Measurements from ENCODE around the gene SLC16A5. TPM values are rescaled to one million over a fixed set of nuclear protein-coding genes. Genes with fewer than 3 reads are reported as not detected.

The SLC16A5 gene
- total and polyA plus RNA-seq, 12 donors: 3.6 to 17.4 (median 11.9) TPM

DNA sequence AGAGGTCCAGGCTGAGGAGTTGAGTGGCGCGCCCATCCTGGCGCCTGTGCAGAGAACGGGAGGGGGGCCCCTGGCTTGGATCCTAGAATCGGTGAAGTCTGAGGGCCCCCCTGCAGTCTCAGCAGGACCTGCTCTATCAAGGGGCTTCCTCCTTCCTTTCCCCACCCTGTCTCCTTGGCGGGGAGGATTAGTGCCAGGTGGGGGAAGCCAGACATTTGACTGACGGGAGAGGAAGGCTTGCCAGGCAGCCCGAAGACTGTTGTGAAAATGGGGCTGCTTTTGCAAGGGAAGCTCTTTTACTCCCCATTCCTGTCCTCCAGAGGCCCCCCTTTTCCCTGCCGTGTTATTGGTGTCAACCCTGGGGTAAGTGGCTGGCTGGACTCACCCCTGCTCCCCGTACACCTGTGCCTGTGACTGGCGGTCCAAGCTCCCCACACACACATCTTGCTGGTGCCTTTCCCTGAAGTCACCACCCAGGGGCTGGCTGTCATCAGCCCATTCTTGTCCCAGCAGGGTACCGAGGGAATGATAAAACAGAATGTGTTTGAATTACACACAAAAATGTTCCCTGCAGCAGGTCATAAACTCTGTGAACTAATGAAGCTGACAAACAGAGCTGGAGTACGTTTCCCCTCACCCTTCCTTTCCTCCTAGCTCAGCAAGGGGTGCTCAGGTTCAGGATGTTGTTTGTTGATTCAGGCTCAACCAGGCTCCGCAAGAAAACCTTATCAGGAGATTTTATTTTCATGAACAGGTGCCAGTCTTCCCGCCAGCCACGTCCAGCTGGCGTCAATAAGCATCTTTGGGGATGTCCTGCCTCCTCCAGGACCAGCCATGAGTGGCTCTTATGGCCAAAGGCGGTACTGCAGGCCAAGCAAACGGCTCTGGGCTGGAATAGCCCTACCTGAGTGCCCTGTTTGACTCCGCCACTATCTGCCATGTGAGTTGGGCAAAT lies 17.6 kb downstream of the SLC16A5 start:
- Histone ChIP-seq H3K4me1 (peaks cover 4 to 31% (median 11%) of the 10 kb centered on the region in 9 donors), H3K9me3 (no peaks in the 10 kb centered on the region), H3K36me3 (peaks cover 0 to 27% (median 3%) of the 10 kb centered on the region in 9 donors), H3K27me3 (no peaks in the 10 kb centered on the region), H3K27ac (no peak overlapping the region), H3K4me3 (no peak overlapping the region)
- no peak for DNase-seq
- TF ChIP-seq, protein P1, sequence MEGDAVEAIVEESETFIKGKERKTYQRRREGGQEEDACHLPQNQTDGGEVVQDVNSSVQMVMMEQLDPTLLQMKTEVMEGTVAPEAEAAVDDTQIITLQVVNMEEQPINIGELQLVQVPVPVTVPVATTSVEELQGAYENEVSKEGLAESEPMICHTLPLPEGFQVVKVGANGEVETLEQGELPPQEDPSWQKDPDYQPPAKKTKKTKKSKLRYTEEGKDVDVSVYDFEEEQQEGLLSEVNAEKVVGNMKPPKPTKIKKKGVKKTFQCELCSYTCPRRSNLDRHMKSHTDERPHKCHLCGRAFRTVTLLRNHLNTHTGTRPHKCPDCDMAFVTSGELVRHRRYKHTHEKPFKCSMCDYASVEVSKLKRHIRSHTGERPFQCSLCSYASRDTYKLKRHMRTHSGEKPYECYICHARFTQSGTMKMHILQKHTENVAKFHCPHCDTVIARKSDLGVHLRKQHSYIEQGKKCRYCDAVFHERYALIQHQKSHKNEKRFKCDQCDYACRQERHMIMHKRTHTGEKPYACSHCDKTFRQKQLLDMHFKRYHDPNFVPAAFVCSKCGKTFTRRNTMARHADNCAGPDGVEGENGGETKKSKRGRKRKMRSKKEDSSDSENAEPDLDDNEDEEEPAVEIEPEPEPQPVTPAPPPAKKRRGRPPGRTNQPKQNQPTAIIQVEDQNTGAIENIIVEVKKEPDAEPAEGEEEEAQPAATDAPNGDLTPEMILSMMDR (IDR thresholded peaks at IDR 0.05): peak; percentile 45 to 81 (median 68)
- 68% methylated on average over 20 of the region's 20 CpGs for WGBS, 2 donors
- intact Hi-C loops (cut with DNase I): loop anchor here in 2 of 10 donors (5.0 to 10.0 kb wide), 3 partner anchors 33 to 299 kb away; partner anchors contain the start of genes ATP5PD (in 1 of the 2), GRB2 (in 1 of the 2) and KCTD2 (in 1 of the 2)
- peak in 5 of 8 donors; percentile 30 to 58 (median 46) for ATAC-seq

DNA sequence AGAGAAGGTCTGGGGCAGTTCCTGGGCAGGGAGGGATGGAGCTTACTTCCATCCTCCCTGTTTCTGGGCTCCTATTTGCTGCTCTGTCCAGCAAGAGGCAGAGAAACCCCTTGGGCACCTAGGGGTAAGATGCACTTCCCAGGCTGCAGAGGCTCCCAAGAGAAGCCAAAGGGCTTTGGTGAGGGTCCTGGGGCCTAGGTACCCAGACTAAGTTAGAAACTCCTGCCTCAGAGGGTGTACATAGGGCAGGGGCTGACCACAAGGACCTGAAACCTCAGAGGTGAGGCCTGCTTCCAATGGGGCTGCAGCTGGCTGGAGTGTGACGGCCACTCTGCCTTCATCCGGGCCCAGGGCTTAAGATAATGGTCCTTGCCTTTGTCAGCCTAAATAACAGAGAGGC lies 20.4 kb downstream of the SLC16A5 start:
- WGBS, 2 donors: 78 to 79% methylated on average over 2 of the region's 2 CpGs
- intact Hi-C loops (cut with DNase I): loop anchor here in 2 of 10 donors (5.0 to 10.0 kb wide), 3 partner anchors 36 to 297 kb away; partner anchors contain the start of genes ATP5PD (in 1 of the 2), GRB2 (in 1 of the 2) and KCTD2 (in 1 of the 2)

DNA sequence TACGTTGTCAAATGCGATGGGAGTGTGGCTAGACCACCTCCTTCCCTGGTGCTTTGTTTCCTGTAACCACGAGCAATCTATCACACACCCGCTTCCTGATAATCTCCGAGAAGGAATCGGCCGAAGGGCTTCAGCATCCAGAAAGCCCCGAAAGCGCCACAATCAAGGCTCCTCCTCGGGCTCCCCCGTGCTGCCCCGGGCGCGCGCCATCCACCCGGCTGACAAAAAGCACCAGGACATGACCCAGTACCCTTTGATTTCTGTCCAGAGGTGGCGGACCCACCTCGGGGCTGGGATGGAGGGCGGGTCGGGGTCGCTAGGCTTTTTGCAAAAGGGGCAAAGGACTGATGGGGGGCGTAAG lies 21.3 kb downstream of the SLC16A5 start:
- DNase-seq (no peak), ATAC-seq (peak in 1 of 8 donors; percentile 1)
- intact Hi-C loops (cut with DNase I): loop anchor here in 2 of 10 donors (5.0 to 10.0 kb wide), 3 partner anchors 37 to 296 kb away; partner anchors contain the start of genes ATP5PD (in 1 of the 2), GRB2 (in 1 of the 2) and KCTD2 (in 1 of the 2)
- H3K4me3 ChIP-seq: peak overlapping the region; percentile 68 to 96 (median 86)
- H3K4me1 ChIP-seq: peaks cover 5 to 46% (median 26%) of the 10 kb centered on the region in 9 donors
- peak overlapping the region in 4 of 10 donors; percentile 86 to 91 (median 88) for H3K27ac ChIP-seq
- WGBS, 2 donors: 9 to 11% methylated on average over 22 of the region's 22 CpGs
- no peaks in the 10 kb centered on the region for H3K27me3 ChIP-seq
- TF ChIP-seq, protein P1 (IDR thresholded peaks at IDR 0.05): no peak
- no peaks in the 10 kb centered on the region for H3K9me3 ChIP-seq
- peaks cover 0 to 15% (median 0%) of the 10 kb centered on the region in 9 donors for H3K36me3 ChIP-seq

More for the DNA sequence above, 20.4 kb downstream of the SLC16A5 start:
- ATAC-seq (no peak), DNase-seq (no peak)
- Histone ChIP-seq H3K27me3 (no peaks in the 10 kb centered on the region), H3K36me3 (peaks cover 0 to 16% (median 0%) of the 10 kb centered on the region in 9 donors), H3K4me1 (peaks cover 4 to 44% (median 21%) of the 10 kb centered on the region in 9 donors), H3K9me3 (no peaks in the 10 kb centered on the region), H3K4me3 (no peak overlapping the region), H3K27ac (no peak overlapping the region)
- TF ChIP-seq, protein P1 (IDR thresholded peaks at IDR 0.05): no peak
